Tibial artery (tissue), 4 donors: ENCODE data around the gene ZNHIT3.

Source experiments
- DNase-seq, 2 donors: peaks; one replicate each; pipeline ENCODE4 v3.0.0-alpha.2; 2019
- H3K27ac ChIP-seq, 2 donors: fragments of 200-600 bp; sonication (generic) in 1 of 2; 1 replicate in 1 of 2; 2 replicates in 1 of 2; pipeline ENCODE4 v1.5.1; 2018 to 2019; ENCODE audit warnings: mild to moderate bottlenecking in 1 of 2
- H3K27me3 ChIP-seq, 2 donors: fragments of 200-600 bp; sonication (generic) in 1 of 2; one replicate each; pipeline versions ENCODE4 v1.5.1 to v1.6.0; 2016 to 2019
- H3K36me3 ChIP-seq, 3 donors: fragments of 200-600 bp; sonication (generic) in 2 of 3; one replicate each; pipeline ENCODE4 v1.5.1; 2016 to 2019; ENCODE audit warnings: mild to moderate bottlenecking in 2 of 3
- H3K4me1 ChIP-seq, 4 donors: fragments of 200-600 bp; sonication (generic) in 2 of 4; 1 replicate in 3 of 4; 2 replicates in 1 of 4; pipeline ENCODE4 v1.5.1; 2016 to 2019
- H3K4me3 ChIP-seq, 2 donors: fragments of 200-600 bp; sonication (generic) in 1 of 2; 1 replicate in 1 of 2; 2 replicates in 1 of 2; pipeline ENCODE4 v1.5.1; 2018 to 2019; ENCODE audit warnings: mild to moderate bottlenecking in 2 of 2
- H3K9me3 ChIP-seq, 3 donors: fragments of 200-600 bp; sonication (generic) in 1 of 3; one replicate each; pipeline ENCODE4 v1.5.1; 2016 to 2019
- intact Hi-C: fragments of 100-400 bp; cut with DNase I; formaldehyde crosslinking; loops from one replicate; pipeline ENCODE4 v1.15.0; 2023; ENCODE audit warnings: low total_unique reads
- TF ChIP-seq, protein P1 (sequence below), 2 experiments: fragments of 200-600 bp in 1 of 2; fragments of 450-650 bp in 1 of 2; IDR thresholded peaks; one replicate each; pipeline ENCODE4 v1.5.1; 2017 to 2019; ENCODE audit warnings: antibody characterized with exemption in 2 of 2, mild to moderate bottlenecking in 1 of 2, moderate library complexity in 1 of 2

The ZNHIT3 gene

DNA sequence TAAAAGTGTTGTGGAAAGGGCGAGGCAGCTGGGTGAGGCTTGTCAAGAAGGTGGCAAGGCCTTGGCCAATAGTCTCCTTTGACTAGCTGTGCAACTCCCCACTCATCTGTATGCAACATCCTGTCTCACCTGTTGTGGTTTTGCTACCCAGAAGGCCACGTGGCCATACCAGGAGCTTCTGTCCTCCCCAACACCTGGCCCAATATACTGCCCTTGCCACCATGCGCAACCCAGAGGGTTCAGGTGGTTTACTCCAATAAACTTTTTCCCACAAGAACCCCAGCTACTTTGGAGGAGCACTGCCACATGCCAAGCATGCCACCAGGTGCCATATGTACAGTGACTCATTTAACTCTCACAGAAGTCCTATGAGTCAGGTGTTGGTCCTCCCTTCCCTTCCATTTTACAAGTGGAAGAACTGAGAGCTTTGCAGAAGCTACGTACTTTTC lies 38.0 kb downstream of the ZNHIT3 start:
- intact Hi-C loops, result no loop called here
- TF ChIP-seq, protein P1, sequence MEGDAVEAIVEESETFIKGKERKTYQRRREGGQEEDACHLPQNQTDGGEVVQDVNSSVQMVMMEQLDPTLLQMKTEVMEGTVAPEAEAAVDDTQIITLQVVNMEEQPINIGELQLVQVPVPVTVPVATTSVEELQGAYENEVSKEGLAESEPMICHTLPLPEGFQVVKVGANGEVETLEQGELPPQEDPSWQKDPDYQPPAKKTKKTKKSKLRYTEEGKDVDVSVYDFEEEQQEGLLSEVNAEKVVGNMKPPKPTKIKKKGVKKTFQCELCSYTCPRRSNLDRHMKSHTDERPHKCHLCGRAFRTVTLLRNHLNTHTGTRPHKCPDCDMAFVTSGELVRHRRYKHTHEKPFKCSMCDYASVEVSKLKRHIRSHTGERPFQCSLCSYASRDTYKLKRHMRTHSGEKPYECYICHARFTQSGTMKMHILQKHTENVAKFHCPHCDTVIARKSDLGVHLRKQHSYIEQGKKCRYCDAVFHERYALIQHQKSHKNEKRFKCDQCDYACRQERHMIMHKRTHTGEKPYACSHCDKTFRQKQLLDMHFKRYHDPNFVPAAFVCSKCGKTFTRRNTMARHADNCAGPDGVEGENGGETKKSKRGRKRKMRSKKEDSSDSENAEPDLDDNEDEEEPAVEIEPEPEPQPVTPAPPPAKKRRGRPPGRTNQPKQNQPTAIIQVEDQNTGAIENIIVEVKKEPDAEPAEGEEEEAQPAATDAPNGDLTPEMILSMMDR (IDR thresholded peaks at IDR 0.05), result no peak
- H3K27me3 ChIP-seq, result no peaks in the 10 kb centered on the region
- DNase-seq, result no peak
- H3K4me3 ChIP-seq, result no peak overlapping the region
- H3K36me3 ChIP-seq, result peaks cover 36 to 73% (median 36%) of the 10 kb centered on the region in 3 donors
- H3K4me1 ChIP-seq, result no peaks in the 10 kb centered on the region
- no peak overlapping the region for H3K27ac ChIP-seq
- H3K9me3 ChIP-seq, result no peaks in the 10 kb centered on the region

- Histone ChIP-seq H3K4me3 (no peak overlapping the region), H3K4me1 (no peaks in the 10 kb centered on the region), H3K27me3 (no peaks in the 10 kb centered on the region), H3K27ac (no peak overlapping the region), H3K9me3 (no peaks in the 10 kb centered on the region), H3K36me3 (peaks cover 36 to 73% (median 36%) of the 10 kb centered on the region in 3 donors)
- DNase-seq, result no peak
- intact Hi-C loops, result no loop called here
- TF ChIP-seq, protein P1 (IDR thresholded peaks at IDR 0.05), result no peak
Measured at GRCh38 chr17:36525113-36525512, 38.6 kb downstream of the ZNHIT3 start.

GRCh38 chr17:36525888-36526287 lies 39.4 kb downstream of the ZNHIT3 start:
- Histone ChIP-seq H3K9me3 (no peaks in the 10 kb centered on the region), H3K4me3 (no peak overlapping the region), H3K27me3 (no peaks in the 10 kb centered on the region), H3K4me1 (no peaks in the 10 kb centered on the region), H3K27ac (no peak overlapping the region), H3K36me3 (peaks cover 36 to 73% (median 36%) of the 10 kb centered on the region in 3 donors)
- intact Hi-C loops, result no loop called here
- TF ChIP-seq, protein P1 (IDR thresholded peaks at IDR 0.05), result no peak
- no peak for DNase-seq

- Histone ChIP-seq H3K9me3 (no peaks in the 10 kb centered on the region), H3K36me3 (peaks cover 31 to 81% (median 36%) of the 10 kb centered on the region in 3 donors), H3K27ac (no peak overlapping the region), H3K4me3 (no peak overlapping the region), H3K4me1 (no peaks in the 10 kb centered on the region), H3K27me3 (no peaks in the 10 kb centered on the region)
- no peak for DNase-seq
- TF ChIP-seq, protein P1 (IDR thresholded peaks at IDR 0.05), result no peak
- intact Hi-C loops, result no loop called here
Measured at GRCh38 chr17:36527621-36528250, 41.3 kb downstream of the ZNHIT3 start.

DNA sequence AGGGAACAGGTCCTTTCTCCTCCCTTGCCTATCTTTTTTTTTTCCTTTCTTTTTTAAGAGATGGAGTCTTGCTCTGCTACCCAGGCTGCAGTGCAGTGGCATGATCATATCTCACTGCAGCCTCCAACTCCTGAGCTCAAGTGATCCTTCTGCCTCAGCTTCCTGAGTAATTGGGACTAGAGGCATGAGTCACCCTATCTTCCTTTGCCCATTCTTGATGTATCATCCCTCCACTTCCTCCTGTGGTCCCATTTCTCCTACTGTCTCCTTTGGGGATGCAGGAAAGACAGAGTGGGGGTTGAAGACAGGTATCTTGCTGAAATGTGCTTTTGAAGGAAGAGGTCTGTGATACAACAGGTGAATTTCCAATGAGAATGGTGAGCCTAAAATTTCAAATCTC lies 42.6 kb downstream of the ZNHIT3 start:
- H3K36me3 ChIP-seq, result peaks cover 27 to 70% (median 31%) of the 10 kb centered on the region in 3 donors
- H3K9me3 ChIP-seq, result no peaks in the 10 kb centered on the region
- intact Hi-C loops, result no loop called here
- TF ChIP-seq, protein P1 (IDR thresholded peaks at IDR 0.05), result no peak
- no peak overlapping the region for H3K27ac ChIP-seq
- H3K27me3 ChIP-seq, result no peaks in the 10 kb centered on the region
- DNase-seq, result no peak
- peaks cover 0 to 7% (median 4%) of the 10 kb centered on the region in 4 donors for H3K4me1 ChIP-seq
- no peak overlapping the region for H3K4me3 ChIP-seq
